Endometrial microvascular endothelial cells (primary cell): ENCODE measurements around the gene CDK3. TPM values are rescaled to one million over a fixed set of nuclear protein-coding genes. Genes with fewer than 3 reads are reported as not detected.

Experiments used
- in situ Hi-C: cut with HindIII; loops from 2 replicates; pipeline ENCODE4 v1.10.0; 2017; ENCODE audit warnings: low sequenced_read_pairs, low pct_unique_long_range_greater_than_20kb; ENCODE audit errors: inconsistent ontology term
- total RNA-seq: library from RNA; depleted of rRNA; stranded (reverse); fragments of >200 nt; gene quantifications from one replicate; pipeline ENCODE4 v1.2.3, GENCODE V29; 2015; ENCODE audit errors: inconsistent ontology term

CDK3 gene
- total RNA-seq, 1 donor from 2014 or later = 1.3 TPM

DNA sequence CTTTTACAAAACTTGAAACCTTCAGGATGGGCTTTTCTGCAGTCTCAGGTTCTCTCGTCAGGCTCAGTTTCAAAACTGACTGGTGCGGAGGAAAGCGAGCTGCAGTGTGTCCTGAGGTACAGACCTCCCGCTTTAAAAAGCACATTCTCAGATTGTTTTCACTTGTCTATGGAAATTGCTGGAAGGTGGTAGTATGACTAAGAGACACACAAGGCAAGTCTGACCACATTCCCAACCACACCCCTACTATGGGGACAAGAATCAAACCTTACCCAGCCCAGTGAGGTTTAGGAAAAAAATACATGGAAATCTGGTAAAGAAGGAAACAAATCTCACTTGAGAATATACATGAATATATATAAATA, 53.4 kb downstream of the CDK3 start:
- in situ Hi-C loops = no loop called here

Other genes starting within 250 kb of the CDK3 start
- 65.8 TPM for gene GALK1, start 235.7 kb upstream of the CDK3 start, total RNA-seq
- 53.0 TPM for gene UNK, start 216.0 kb upstream of the CDK3 start, total RNA-seq
- gene UNC13D, start 156.5 kb upstream of the CDK3 start, total RNA-seq = 0.09 TPM
- 50.3 TPM for gene WBP2, start 145.5 kb upstream of the CDK3 start, total RNA-seq
- gene TRIM47, start 122.3 kb upstream of the CDK3 start, total RNA-seq = 53.3 TPM
- 26.3 TPM for gene TRIM65, start 103.9 kb upstream of the CDK3 start, total RNA-seq
- 44.7 TPM for gene MRPL38, start 96.0 kb upstream of the CDK3 start, total RNA-seq
- gene FBF1, start 59.8 kb upstream of the CDK3 start, total RNA-seq = 6.8 TPM
- 41.9 TPM for gene ACOX1, start 21.7 kb upstream of the CDK3 start, total RNA-seq
- gene TEN1, start 21.6 kb upstream of the CDK3 start, total RNA-seq = 17.7 TPM
- not detected for gene EVPL, start 26.5 kb downstream of the CDK3 start, total RNA-seq
- gene SRP68, start 71.7 kb downstream of the CDK3 start, total RNA-seq = 42.7 TPM
- gene GALR2, start 73.9 kb downstream of the CDK3 start, total RNA-seq = not detected
- gene ZACN, start 78.3 kb downstream of the CDK3 start, total RNA-seq = not detected
- gene EXOC7, start 102.9 kb downstream of the CDK3 start, total RNA-seq = 70.9 TPM
- gene FOXJ1, start 140.4 kb downstream of the CDK3 start, total RNA-seq = not detected
- not detected for gene RNF157, start 239.6 kb downstream of the CDK3 start, total RNA-seq